Transverse colon (tissue), 4 donors: ENCODE measurements around the gene RBM45. TPM values are rescaled to one million over a fixed set of nuclear protein-coding genes. Genes with fewer than 3 reads are reported as not detected.

Experiments used
- DNase-seq: peaks from one replicate; pipeline ENCODE4 v3.0.0-alpha.2; 2019
- H3K27ac ChIP-seq, 4 donors: fragments of 200-600 bp; sonication (generic); 2 replicates each; pipeline ENCODE4 v1.5.1; 2016 to 2018; ENCODE audit warnings: inconsistent platforms in 4 of 4
- H3K27me3 ChIP-seq: fragments of 200-600 bp; sonication (generic); 2 replicates; pipeline ENCODE4 v1.5.1; 2017; ENCODE audit warnings: inconsistent platforms
- H3K36me3 ChIP-seq, 4 donors: fragments of 200-600 bp; sonication (generic); 2 replicates each; pipeline ENCODE4 v1.5.1; 2017 to 2019; ENCODE audit warnings: inconsistent platforms in 4 of 4
- H3K4me1 ChIP-seq, 4 donors: fragments of 200-600 bp; sonication (generic); 2 replicates each; pipeline ENCODE4 v1.5.1; 2017 to 2020; ENCODE audit warnings: inconsistent platforms in 4 of 4
- H3K4me3 ChIP-seq, 4 donors: fragments of 200-600 bp; sonication (generic); 1 replicate in 1 of 4; 2 replicates in 3 of 4; pipeline versions ENCODE4 v1.5.1 to v1.6.1; 2017 to 2019; ENCODE audit warnings: inconsistent platforms in 4 of 4
- H3K9me3 ChIP-seq, 2 donors: fragments of 200-600 bp; sonication (generic); 2 replicates each; pipeline ENCODE4 v1.5.1; 2017 to 2019; ENCODE audit warnings: inconsistent platforms in 2 of 2
- EP300 ChIP-seq: sonication (generic); formaldehyde crosslinking; IDR thresholded peaks from one replicate; pipeline ENCODE4 v1.6.1; 2017; ENCODE audit warnings: antibody characterized with exemption, low read depth
- POLR2A ChIP-seq: fragments of 450-650 bp; IDR thresholded peaks from one replicate; pipeline ENCODE4 v1.6.1; 2016; ENCODE audit warnings: antibody characterized with exemption, mild to moderate bottlenecking, moderate library complexity
- POLR2AphosphoS5 ChIP-seq, 3 donors: sonication (generic); formaldehyde crosslinking; IDR thresholded peaks; one replicate each; pipeline ENCODE4 v1.6.1; 2016; ENCODE audit warnings: antibody characterized with exemption in 3 of 3
- WGBS, 2 donors: methylation state at CpG; one replicate each; pipeline ENCODE4 v1.1.5; 2018; ENCODE audit warnings: low coverage in 1 of 2; 5-methylcytosine and 5-hydroxymethylcytosine counted together
- in situ Hi-C, 4 donors: fragments of 200-750 bp; cut with MboI; loops; one replicate each; pipeline versions ENCODE4 v1.15.0 to v1.15.1; 2017; ENCODE audit warnings: low sequenced_read_pairs in 3 of 4, low pct_ligation_motif_present in 1 of 4, low pct_unique_long_range_greater_than_20kb in 1 of 4
- intact Hi-C: fragments of 100-400 bp; cut with DNase I; formaldehyde crosslinking; loops from one replicate; pipeline ENCODE4 v1.15.1; 2023; ENCODE audit warnings: low total_unique reads
- total RNA-seq, 4 donors: library from RNA; depleted of rRNA; stranded (reverse); fragments of >200 nt; gene quantifications; one replicate each; pipeline ENCODE4 v1.1.0, GENCODE V29; 2016
- TF ChIP-seq, protein P1 (sequence below), 5 experiments: fragments of 200-600 bp in 3 of 5; fragments of 450-650 bp in 2 of 5; sonication (generic) in 3 of 5; IDR thresholded peaks; 1 replicate in 2 of 5; 2 replicates in 3 of 5; pipeline ENCODE4 v1.5.1; 2016 to 2017; ENCODE audit warnings: antibody characterized with exemption in 5 of 5, inconsistent platforms in 3 of 5, mild to moderate bottlenecking in 2 of 5, moderate library complexity in 1 of 5

Gene RBM45
- total RNA-seq, 4 donors from 2014 or later = 6.4 to 20.3 (median 14.9) TPM

DNA sequence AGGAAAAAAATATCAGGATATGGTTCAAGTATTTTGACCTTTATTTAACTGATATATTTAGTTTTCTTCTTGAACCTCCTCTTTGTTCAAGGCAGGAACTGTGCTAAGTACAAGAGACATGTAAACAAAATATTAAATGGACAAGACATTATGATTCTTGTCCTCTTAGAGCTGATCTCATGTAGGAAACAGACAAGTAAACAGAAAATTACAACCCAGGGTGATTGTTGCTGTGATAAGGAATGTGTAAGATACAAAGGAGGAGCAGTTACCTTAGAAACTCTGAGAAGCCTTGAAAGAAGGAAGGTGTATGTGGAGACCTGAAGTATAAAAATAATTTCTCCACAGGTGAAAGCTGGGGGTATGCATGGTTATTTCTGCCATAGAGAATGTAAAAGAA is 12.9 kb downstream of the RBM45 start:
- no peaks in the 10 kb centered on the region for H3K27me3 ChIP-seq
- peaks cover 0 to 83% (median 25%) of the 10 kb centered on the region in 4 donors for H3K36me3 ChIP-seq
- intact Hi-C loops = no loop called here
- DNase-seq = no peak
- in situ Hi-C loops = loop anchor here in 2 of 4 donors (25.0 kb wide), 2 partner anchors 162 to 287 kb away; no protein-coding TSS in a partner anchor
- H3K4me1 ChIP-seq = no peaks in the 10 kb centered on the region
- no peaks in the 10 kb centered on the region for H3K9me3 ChIP-seq
- H3K4me3 ChIP-seq = no peak overlapping the region
- no peak overlapping the region for H3K27ac ChIP-seq
- TF ChIP-seq, protein P1, sequence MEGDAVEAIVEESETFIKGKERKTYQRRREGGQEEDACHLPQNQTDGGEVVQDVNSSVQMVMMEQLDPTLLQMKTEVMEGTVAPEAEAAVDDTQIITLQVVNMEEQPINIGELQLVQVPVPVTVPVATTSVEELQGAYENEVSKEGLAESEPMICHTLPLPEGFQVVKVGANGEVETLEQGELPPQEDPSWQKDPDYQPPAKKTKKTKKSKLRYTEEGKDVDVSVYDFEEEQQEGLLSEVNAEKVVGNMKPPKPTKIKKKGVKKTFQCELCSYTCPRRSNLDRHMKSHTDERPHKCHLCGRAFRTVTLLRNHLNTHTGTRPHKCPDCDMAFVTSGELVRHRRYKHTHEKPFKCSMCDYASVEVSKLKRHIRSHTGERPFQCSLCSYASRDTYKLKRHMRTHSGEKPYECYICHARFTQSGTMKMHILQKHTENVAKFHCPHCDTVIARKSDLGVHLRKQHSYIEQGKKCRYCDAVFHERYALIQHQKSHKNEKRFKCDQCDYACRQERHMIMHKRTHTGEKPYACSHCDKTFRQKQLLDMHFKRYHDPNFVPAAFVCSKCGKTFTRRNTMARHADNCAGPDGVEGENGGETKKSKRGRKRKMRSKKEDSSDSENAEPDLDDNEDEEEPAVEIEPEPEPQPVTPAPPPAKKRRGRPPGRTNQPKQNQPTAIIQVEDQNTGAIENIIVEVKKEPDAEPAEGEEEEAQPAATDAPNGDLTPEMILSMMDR (IDR thresholded peaks at IDR 0.05) = no peak
- TF ChIP-seq EP300 (no peak), POLR2AphosphoS5 (IDR thresholded peaks at IDR 0.05) (no peak), POLR2A (no peak)

DNA sequence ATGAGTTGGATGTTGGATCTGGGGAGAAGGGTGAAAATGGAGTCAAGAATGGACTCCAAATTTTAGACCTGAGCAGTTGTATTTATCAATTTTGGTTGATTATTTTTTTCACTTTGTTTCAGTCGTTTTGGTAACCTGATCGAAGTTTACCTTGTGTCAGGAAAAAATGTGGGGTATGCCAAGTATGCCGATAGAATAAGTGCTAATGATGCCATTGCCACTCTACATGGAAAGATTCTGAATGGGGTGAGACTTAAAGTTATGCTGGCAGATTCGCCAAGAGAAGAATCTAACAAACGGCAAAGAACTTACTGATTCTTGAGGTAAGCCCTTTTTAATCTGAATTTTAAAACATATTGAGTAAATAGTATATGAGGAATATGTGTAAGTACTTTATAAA is 13.6 kb downstream of the RBM45 start:
- H3K4me1 ChIP-seq = no peaks in the 10 kb centered on the region
- WGBS, 2 donors = 75 to 83% methylated on average over 5 of the region's 5 CpGs
- no peak overlapping the region for H3K4me3 ChIP-seq
- no peak overlapping the region for H3K27ac ChIP-seq
- intact Hi-C loops (no loop called here), in situ Hi-C loops (loop anchor here in 2 of 4 donors (25.0 kb wide), 2 partner anchors 161 to 286 kb away; no protein-coding TSS in a partner anchor)
- H3K27me3 ChIP-seq = no peaks in the 10 kb centered on the region
- TF ChIP-seq EP300 = no peak
- no peak for TF ChIP-seq POLR2A
- no peak for TF ChIP-seq POLR2AphosphoS5 (IDR thresholded peaks at IDR 0.05)
- DNase-seq = no peak
- peaks cover 0 to 78% (median 23%) of the 10 kb centered on the region in 4 donors for H3K36me3 ChIP-seq
- H3K9me3 ChIP-seq = no peaks in the 10 kb centered on the region

DNA sequence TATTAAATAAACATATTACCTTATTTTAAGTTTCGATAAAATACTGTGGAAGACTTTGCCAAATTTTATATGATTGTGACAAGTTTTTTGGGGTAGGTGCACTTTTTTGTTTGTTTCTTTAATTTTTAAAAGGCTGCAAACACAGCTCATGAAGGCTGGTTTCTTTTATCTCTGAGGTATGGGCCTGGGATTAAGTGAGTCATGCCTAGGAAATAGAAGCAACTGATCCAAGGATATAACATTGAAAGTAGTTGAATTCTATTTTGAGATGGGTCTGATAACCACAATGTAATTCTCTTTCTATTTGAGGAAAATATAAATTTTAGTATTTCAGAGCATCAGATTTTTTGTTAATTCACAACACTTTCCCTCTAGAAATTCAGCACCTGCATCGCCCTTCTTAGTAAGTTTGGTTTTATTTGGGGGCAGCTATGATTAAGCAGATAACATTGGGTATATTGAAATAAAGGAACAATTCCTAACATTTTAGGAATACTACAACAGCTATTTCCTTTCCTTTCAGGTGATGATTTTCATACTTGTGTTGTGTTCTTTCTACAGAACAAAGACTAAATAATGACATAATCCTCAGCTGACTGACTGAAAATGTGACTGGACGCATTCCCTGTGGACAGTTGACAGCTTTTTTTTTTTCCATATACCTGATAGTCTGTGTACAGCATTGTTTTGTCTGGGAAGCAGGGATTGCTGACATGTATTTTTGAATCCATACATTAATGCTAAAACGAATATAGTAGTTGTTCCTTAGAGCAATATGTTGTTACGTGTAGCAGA is 16.8 kb downstream of the RBM45 start:
- WGBS, 2 donors = 94 to 97% methylated on average over 5 of the region's 5 CpGs

DNA sequence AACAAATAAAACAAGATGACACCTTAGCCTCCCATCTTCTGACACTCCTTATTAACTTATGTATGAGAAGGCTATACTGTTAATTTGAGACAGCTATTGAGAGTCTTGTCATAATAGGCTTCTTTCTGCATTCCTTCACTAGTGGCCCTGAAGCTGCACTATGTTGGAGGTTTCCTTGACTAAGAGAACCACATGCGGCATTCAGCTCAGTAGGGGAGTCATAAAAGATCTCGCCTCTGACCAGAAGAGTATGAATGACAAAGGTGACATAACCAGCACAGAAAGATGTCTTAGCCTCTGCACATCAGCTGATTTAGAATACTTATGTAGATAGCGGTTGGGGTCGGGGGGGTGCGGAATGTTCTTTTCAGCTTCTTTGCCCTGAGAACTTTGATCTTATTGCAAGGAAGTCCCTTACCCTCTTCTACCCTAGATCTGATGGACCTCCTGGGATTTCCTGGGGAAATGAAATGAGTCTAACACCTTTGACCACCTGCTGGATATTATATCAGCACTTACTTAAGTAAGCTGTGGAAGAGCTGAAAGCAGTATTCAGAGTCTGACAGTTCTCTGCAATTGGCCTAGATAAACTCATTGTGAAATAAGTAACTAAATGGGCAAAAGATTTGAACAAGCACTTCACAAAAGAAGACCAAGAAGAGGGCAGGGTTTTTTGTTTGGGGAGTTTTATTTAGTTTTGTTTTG is 24.2 kb downstream of the RBM45 start:
- no peaks in the 10 kb centered on the region for H3K27me3 ChIP-seq
- H3K36me3 ChIP-seq = no peaks in the 10 kb centered on the region
- no peak for DNase-seq
- intact Hi-C loops (no loop called here), in situ Hi-C loops (loop anchor here in 2 of 4 donors (10.0 to 25.0 kb wide), 3 partner anchors 138 to 276 kb away; no protein-coding TSS in a partner anchor)
- TF ChIP-seq POLR2A = no peak
- no peak for TF ChIP-seq POLR2AphosphoS5 (IDR thresholded peaks at IDR 0.05)
- TF ChIP-seq, protein P1 (IDR thresholded peaks at IDR 0.05) = no peak
- TF ChIP-seq EP300 = no peak
- H3K4me3 ChIP-seq = no peak overlapping the region
- no peaks in the 10 kb centered on the region for H3K4me1 ChIP-seq
- WGBS, 2 donors = 93 to 100% methylated on average over 1 to 5 of the region's 5 CpGs
- H3K27ac ChIP-seq = no peak overlapping the region
- H3K9me3 ChIP-seq = no peaks in the 10 kb centered on the region

More for the DNA sequence above, 16.8 kb downstream of the RBM45 start:
- Histone ChIP-seq H3K4me3 (no peak overlapping the region), H3K27me3 (no peaks in the 10 kb centered on the region), H3K27ac (no peak overlapping the region), H3K9me3 (no peaks in the 10 kb centered on the region), H3K4me1 (no peaks in the 10 kb centered on the region), H3K36me3 (peaks cover 0 to 51% (median 14%) of the 10 kb centered on the region in 4 donors)
- DNase-seq = no peak
- in situ Hi-C loops (loop anchor here in 2 of 4 donors (25.0 kb wide), 2 partner anchors 158 to 283 kb away; no protein-coding TSS in a partner anchor), intact Hi-C loops (no loop called here)
- TF ChIP-seq POLR2AphosphoS5 (IDR thresholded peaks at IDR 0.05) (no peak), EP300 (no peak), POLR2A (no peak)
- TF ChIP-seq, protein P1 (IDR thresholded peaks at IDR 0.05) = no peak
